C4-2B (cell line): ENCODE data around the gene CEP290.

Experiments
- ZFX ChIP-seq: fragments of 450-650 bp; IDR thresholded peaks from 2 replicates; pipeline ENCODE4 v1.6.1; 2017
- TF ChIP-seq, protein P1 (sequence below): fragments of 450-650 bp; conservative IDR thresholded peaks from 2 replicates; pipeline ENCODE4 v1.5.1; 2017; ENCODE audit warnings: mild to moderate bottlenecking

DNA sequence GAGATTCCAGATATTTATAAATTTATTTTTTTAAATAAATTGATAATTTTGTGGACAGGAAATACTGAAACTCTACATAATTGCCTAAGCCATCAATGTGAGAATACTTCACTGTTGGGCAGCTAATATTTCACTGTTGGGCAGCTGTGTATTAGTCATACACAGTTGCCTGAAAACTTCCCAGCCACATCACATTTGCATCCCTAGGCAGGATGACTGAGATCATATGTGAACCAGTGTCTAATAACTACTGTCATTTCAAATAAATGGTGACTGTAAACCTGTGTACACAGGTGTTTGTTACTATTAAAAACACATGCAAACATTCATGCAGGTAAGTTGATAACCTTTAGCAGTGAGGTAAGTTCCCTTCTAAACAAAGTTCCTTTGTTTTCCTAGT, 44.1 kb upstream of the CEP290 start:
- TF ChIP-seq, protein P1, sequence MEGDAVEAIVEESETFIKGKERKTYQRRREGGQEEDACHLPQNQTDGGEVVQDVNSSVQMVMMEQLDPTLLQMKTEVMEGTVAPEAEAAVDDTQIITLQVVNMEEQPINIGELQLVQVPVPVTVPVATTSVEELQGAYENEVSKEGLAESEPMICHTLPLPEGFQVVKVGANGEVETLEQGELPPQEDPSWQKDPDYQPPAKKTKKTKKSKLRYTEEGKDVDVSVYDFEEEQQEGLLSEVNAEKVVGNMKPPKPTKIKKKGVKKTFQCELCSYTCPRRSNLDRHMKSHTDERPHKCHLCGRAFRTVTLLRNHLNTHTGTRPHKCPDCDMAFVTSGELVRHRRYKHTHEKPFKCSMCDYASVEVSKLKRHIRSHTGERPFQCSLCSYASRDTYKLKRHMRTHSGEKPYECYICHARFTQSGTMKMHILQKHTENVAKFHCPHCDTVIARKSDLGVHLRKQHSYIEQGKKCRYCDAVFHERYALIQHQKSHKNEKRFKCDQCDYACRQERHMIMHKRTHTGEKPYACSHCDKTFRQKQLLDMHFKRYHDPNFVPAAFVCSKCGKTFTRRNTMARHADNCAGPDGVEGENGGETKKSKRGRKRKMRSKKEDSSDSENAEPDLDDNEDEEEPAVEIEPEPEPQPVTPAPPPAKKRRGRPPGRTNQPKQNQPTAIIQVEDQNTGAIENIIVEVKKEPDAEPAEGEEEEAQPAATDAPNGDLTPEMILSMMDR: no peak
- TF ChIP-seq ZFX: no peak
